ENCODE results near the gene TBC1D10B.

DNA sequence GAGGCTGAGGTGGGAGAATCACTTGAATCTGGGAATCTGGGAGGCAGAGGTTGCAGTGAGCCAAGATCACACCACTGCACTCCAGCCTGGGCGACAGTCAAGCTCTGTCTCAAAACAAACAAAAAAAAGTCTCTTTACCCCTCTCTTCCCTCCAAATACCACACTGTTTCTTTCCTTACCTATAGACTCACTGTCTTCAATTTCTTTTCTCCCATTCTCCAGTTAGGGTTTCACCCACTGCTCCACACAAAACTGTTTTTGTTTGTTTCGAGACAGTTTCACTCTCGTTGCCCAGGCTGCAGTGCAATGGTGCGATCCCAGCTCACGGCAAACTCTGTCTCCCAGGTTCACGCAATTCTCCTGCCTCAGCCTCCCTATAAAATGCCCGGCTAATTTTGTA is 9.1 kb downstream of the TBC1D10B start:
- TF ChIP-seq, protein P1, sequence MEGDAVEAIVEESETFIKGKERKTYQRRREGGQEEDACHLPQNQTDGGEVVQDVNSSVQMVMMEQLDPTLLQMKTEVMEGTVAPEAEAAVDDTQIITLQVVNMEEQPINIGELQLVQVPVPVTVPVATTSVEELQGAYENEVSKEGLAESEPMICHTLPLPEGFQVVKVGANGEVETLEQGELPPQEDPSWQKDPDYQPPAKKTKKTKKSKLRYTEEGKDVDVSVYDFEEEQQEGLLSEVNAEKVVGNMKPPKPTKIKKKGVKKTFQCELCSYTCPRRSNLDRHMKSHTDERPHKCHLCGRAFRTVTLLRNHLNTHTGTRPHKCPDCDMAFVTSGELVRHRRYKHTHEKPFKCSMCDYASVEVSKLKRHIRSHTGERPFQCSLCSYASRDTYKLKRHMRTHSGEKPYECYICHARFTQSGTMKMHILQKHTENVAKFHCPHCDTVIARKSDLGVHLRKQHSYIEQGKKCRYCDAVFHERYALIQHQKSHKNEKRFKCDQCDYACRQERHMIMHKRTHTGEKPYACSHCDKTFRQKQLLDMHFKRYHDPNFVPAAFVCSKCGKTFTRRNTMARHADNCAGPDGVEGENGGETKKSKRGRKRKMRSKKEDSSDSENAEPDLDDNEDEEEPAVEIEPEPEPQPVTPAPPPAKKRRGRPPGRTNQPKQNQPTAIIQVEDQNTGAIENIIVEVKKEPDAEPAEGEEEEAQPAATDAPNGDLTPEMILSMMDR (conservative IDR thresholded peaks at IDR 0.05 in 1 of 2, IDR thresholded peaks at IDR 0.05 in 1 of 2; ENCODE audit: extremely low read depth in 1 of 2, insufficient read depth in 1 of 2, low read depth in 1 of 2, low read length in 2 of 2): no peak
- no peak for TF ChIP-seq EZH2 (IDR thresholded peaks at IDR 0.05; ENCODE audit: borderline replicate concordance, low read length)
